Hematopoietic multipotent progenitor cell treated with erythropoietin and hydrocortisone succinate and interleukin-3 and kit ligand, for 4 days (in vitro differentiated cells): ENCODE measurements around the gene TRIL.

Experiments used
- DNase-seq: peaks from one replicate; pipeline ENCODE4 v3.0.0-alpha.2; 2015

The TRIL gene

GRCh38 chr7:28980451-28981160, 22.5 kb upstream of the TRIL start:
- DNase-seq = no peak

GRCh38 chr7:28979776-28980175, 21.6 kb upstream of the TRIL start:
- no peak for DNase-seq

GRCh38 chr7:28977881-28978280, 19.8 kb upstream of the TRIL start:
- DNase-seq = no peak

- no peak for DNase-seq
Observed at GRCh38 chr7:28976022-28976421, 17.9 kb upstream of the TRIL start.

- no peak for DNase-seq
Observed at GRCh38 chr7:28973591-28973990, 15.5 kb upstream of the TRIL start.

- DNase-seq = no peak
Observed at GRCh38 chr7:28964056-28964455, 5.9 kb upstream of the TRIL start.

GRCh38 chr7:28961972-28962371, 3.8 kb upstream of the TRIL start:
- no peak for DNase-seq

GRCh38 chr7:28960071-28960840, 2.1 kb upstream of the TRIL start:
- DNase-seq = no peak

GRCh38 chr7:28958980-28959347, 834 bp upstream of the TRIL start:
- DNase-seq = no peak

GRCh38 chr7:28957751-28958234, 337 bp downstream of the TRIL start:
- peak; percentile 31 for DNase-seq

- DNase-seq = peak; percentile 60
Observed at GRCh38 chr7:28957064-28957750, 923 bp downstream of the TRIL start.

- DNase-seq = peak; percentile 75
Observed at GRCh38 chr7:28956608-28957063, 1.5 kb downstream of the TRIL start.

GRCh38 chr7:28955718-28956607, 2.2 kb downstream of the TRIL start:
- peak; percentile 77 for DNase-seq

GRCh38 chr7:28955356-28955717, 2.8 kb downstream of the TRIL start:
- DNase-seq = no peak

- no peak for DNase-seq
Observed at GRCh38 chr7:28954946-28955345, 3.2 kb downstream of the TRIL start.

- DNase-seq = no peak
Observed at GRCh38 chr7:28954471-28954870, 3.7 kb downstream of the TRIL start.

GRCh38 chr7:28953633-28954032, 4.5 kb downstream of the TRIL start:
- peak; percentile 10 for DNase-seq

GRCh38 chr7:28942168-28942567, 16.0 kb downstream of the TRIL start:
- DNase-seq = no peak

GRCh38 chr7:28941633-28942032, 16.5 kb downstream of the TRIL start:
- DNase-seq = no peak

- no peak for DNase-seq
Observed at GRCh38 chr7:28940741-28941384, 17.3 kb downstream of the TRIL start.

- DNase-seq = no peak
Observed at GRCh38 chr7:28939844-28940544, 18.1 kb downstream of the TRIL start.

GRCh38 chr7:28939367-28939766, 18.8 kb downstream of the TRIL start:
- DNase-seq = no peak
